ENCODE data around the gene SLC43A3.

- TF ChIP-seq POLR2A (IDR thresholded peaks at IDR 0.05) (no peak), CTCF (IDR thresholded peaks at IDR 0.05) (no peak)
These were observed 30.9 kb downstream of the SLC43A3 start for GRCh38 chr11:57395905-57396623.

Measured in testis (tissue), 2 donors.